ENCODE measurements around the gene NSL1.

The NSL1 gene

GRCh38 chr1:212825798-212826452 lies 34.3 kb upstream of the NSL1 start:
- H3K4me3 ChIP-seq (ENCODE audit: low read depth, low read length) = no peak overlapping the region
- in situ Hi-C loops (cut with HindIII; ENCODE audit: low sequenced_read_pairs) = no loop called here
- TF ChIP-seq CTCF (IDR thresholded peaks at IDR 0.05; ENCODE audit: low read depth, low read length, missing control alignments) = no peak
- no peak for DNase-seq (ENCODE audit: low read depth)

GRCh38 chr1:212824201-212824600 lies 32.6 kb upstream of the NSL1 start:
- in situ Hi-C loops (cut with HindIII; ENCODE audit: low sequenced_read_pairs) = no loop called here
- no peak for TF ChIP-seq CTCF (IDR thresholded peaks at IDR 0.05; ENCODE audit: low read depth, low read length, missing control alignments)

GRCh38 chr1:212822956-212823355 lies 31.4 kb upstream of the NSL1 start:
- no peak overlapping the region for H3K4me3 ChIP-seq (ENCODE audit: low read depth, low read length)
- in situ Hi-C loops (cut with HindIII; ENCODE audit: low sequenced_read_pairs) = no loop called here
- no peak for TF ChIP-seq CTCF (IDR thresholded peaks at IDR 0.05; ENCODE audit: low read depth, low read length, missing control alignments)
- no peak for DNase-seq (ENCODE audit: low read depth)

More at GRCh38 chr1:212824201-212824600, 32.6 kb upstream of the NSL1 start:
- no peak for DNase-seq (ENCODE audit: low read depth)
- H3K4me3 ChIP-seq (ENCODE audit: low read depth, low read length) = no peak overlapping the region

GRCh38 chr1:212820969-212821368 lies 29.4 kb upstream of the NSL1 start:
- no peak for TF ChIP-seq CTCF (IDR thresholded peaks at IDR 0.05; ENCODE audit: low read depth, low read length, missing control alignments)
- no peak for DNase-seq (ENCODE audit: low read depth)
- H3K4me3 ChIP-seq (ENCODE audit: low read depth, low read length) = no peak overlapping the region
- in situ Hi-C loops (cut with HindIII; ENCODE audit: low sequenced_read_pairs) = no loop called here

- DNase-seq (ENCODE audit: low read depth) = no peak
- in situ Hi-C loops (cut with HindIII; ENCODE audit: low sequenced_read_pairs) = no loop called here
- TF ChIP-seq CTCF (IDR thresholded peaks at IDR 0.05; ENCODE audit: low read depth, low read length, missing control alignments) = no peak
- no peak overlapping the region for H3K4me3 ChIP-seq (ENCODE audit: low read depth, low read length)
Measured at GRCh38 chr1:212819726-212820125, 28.1 kb upstream of the NSL1 start.

GRCh38 chr1:212816567-212817278 lies 25.1 kb upstream of the NSL1 start:
- no peak overlapping the region for H3K4me3 ChIP-seq (ENCODE audit: low read depth, low read length)
- no peak for TF ChIP-seq CTCF (IDR thresholded peaks at IDR 0.05; ENCODE audit: low read depth, low read length, missing control alignments)
- no peak for DNase-seq (ENCODE audit: low read depth)
- in situ Hi-C loops (cut with HindIII; ENCODE audit: low sequenced_read_pairs) = no loop called here

Measured in astrocyte of the cerebellum (primary cell).